Fibroblast of pulmonary artery (primary cell): ENCODE measurements around the gene ABLIM2.

Experiments used
- DNase-seq: peaks from one replicate; pipeline ENCODE4 v3.0.0-alpha.2; 2010; ENCODE audit warnings: low read depth
- H3K4me3 ChIP-seq: replicated peaks from 2 replicates; pipeline ENCODE4 v1.5.1; 2011; ENCODE audit warnings: low read depth, mild to moderate bottlenecking, control low read depth, low read length, moderate library complexity
- CTCF ChIP-seq: IDR thresholded peaks from 2 replicates; pipeline ENCODE4 v1.5.1; 2011; ENCODE audit warnings: mild to moderate bottlenecking, control low read depth, low read length, inconsistent platforms; ENCODE audit errors: missing control alignments

The ABLIM2 gene

GRCh38 chr4:8179771-8180170, 21.2 kb upstream of the ABLIM2 start:
- H3K4me3 ChIP-seq, result no peak overlapping the region
- TF ChIP-seq CTCF, result no peak
- DNase-seq, result no peak

- no peak overlapping the region for H3K4me3 ChIP-seq
- no peak for TF ChIP-seq CTCF
- DNase-seq, result no peak
Measured at GRCh38 chr4:8179074-8179473, 20.5 kb upstream of the ABLIM2 start.

- DNase-seq, result no peak
- no peak overlapping the region for H3K4me3 ChIP-seq
- TF ChIP-seq CTCF, result no peak
Measured at GRCh38 chr4:8177956-8178355, 19.3 kb upstream of the ABLIM2 start.

GRCh38 chr4:8177552-8177951, 18.9 kb upstream of the ABLIM2 start:
- DNase-seq, result no peak
- no peak overlapping the region for H3K4me3 ChIP-seq
- TF ChIP-seq CTCF, result no peak

- H3K4me3 ChIP-seq, result no peak overlapping the region
- peak; percentile 96 for TF ChIP-seq CTCF
- peak; percentile 76 for DNase-seq
Measured at GRCh38 chr4:8176547-8177399, 18.2 kb upstream of the ABLIM2 start.

GRCh38 chr4:8175686-8176085, 17.1 kb upstream of the ABLIM2 start:
- no peak for TF ChIP-seq CTCF
- no peak overlapping the region for H3K4me3 ChIP-seq
- DNase-seq, result no peak

- no peak overlapping the region for H3K4me3 ChIP-seq
- no peak for DNase-seq
- TF ChIP-seq CTCF, result no peak
Measured at GRCh38 chr4:8174970-8175369, 16.4 kb upstream of the ABLIM2 start.
